T-cell (primary cell): Measurements from ENCODE around the gene SORBS1. TPM values are rescaled to one million over a fixed set of nuclear protein-coding genes. Genes with fewer than 3 reads are reported as not detected.

ENCODE experiments used
- ATAC-seq, 4 experiments: fragments of 200-7000 bp in 3 of 4; fragments of 150-1000 bp in 1 of 4; cut with Tn5 transposase; replicated peaks in 1 of 4; 1 replicate in 3 of 4; 2 replicates in 1 of 4; pipeline ENCODE4 v1.10.0; 2021; ENCODE audit warnings: moderate library complexity in 3 of 4, mild to moderate bottlenecking in 2 of 4, moderate number of reproducible peaks in 1 of 4
- CTCF ChIA-PET, 2 donors: fragments of 300-600 bp; sonication (Branson Sonifier 250); formaldehyde crosslinking; loops; one replicate each; lab custom pipeline; 2022; ENCODE audit warnings: antibody characterized with exemption in 2 of 2; lab: Charles Lee
- POLR2A ChIA-PET, 2 donors: fragments of 300-600 bp; sonication (Branson Sonifier 250); formaldehyde crosslinking; loops; one replicate each; lab custom pipeline; 2022; ENCODE audit warnings: antibody characterized with exemption in 2 of 2; lab: Charles Lee
- DNase-seq, 35 experiments: peaks; one replicate each; pipeline versions ENCODE4 v3.0.0 to v3.0.0-alpha.2; 2013 to 2023
- H3K27ac ChIP-seq: one replicate; pipeline ENCODE4 v1.5.1; 2013; ENCODE audit warnings: low read length
- H3K27me3 ChIP-seq, 2 experiments: replicated peaks in 1 of 2; 1 replicate in 1 of 2; 2 replicates in 1 of 2; pipeline versions ENCODE4 v1.6.1 to v1.7.0; 2013; ENCODE audit warnings: low read length in 1 of 2, mixed read lengths in 1 of 2; ENCODE audit not compliant: control insufficient read depth in 2 of 2, insufficient read depth in 2 of 2; ENCODE audit errors: extremely low read depth in 1 of 2
- H3K36me3 ChIP-seq, 2 donors: 1 replicate in 1 of 2; 2 replicates in 1 of 2; pipeline versions ENCODE4 v1.6.1 to v1.7.0; 2013; ENCODE audit warnings: low read length in 1 of 2; ENCODE audit not compliant: control insufficient read depth in 2 of 2, insufficient read depth in 1 of 2; ENCODE audit errors: extremely low read depth in 1 of 2
- H3K4me1 ChIP-seq, 2 experiments: 1 replicate in 1 of 2; 2 replicates in 1 of 2; pipeline versions ENCODE4 v1.6.1 to v1.7.0; 2013; ENCODE audit warnings: low read length in 2 of 2, mixed read lengths in 1 of 2; ENCODE audit not compliant: insufficient read depth in 2 of 2, control insufficient read depth in 1 of 2; ENCODE audit errors: extremely low read depth in 1 of 2
- H3K4me3 ChIP-seq, 2 donors: 1 replicate in 1 of 2; 2 replicates in 1 of 2; pipeline versions ENCODE4 v1.5.1 to v1.7.0; 2013; ENCODE audit warnings: mild to moderate bottlenecking in 2 of 2, low read length in 1 of 2, moderate library complexity in 1 of 2; ENCODE audit not compliant: control insufficient read depth in 1 of 2; ENCODE audit errors: extremely low read depth in 1 of 2
- H3K9me3 ChIP-seq: 2 replicates; pipeline ENCODE4 v1.7.0; 2013
- H3K27ac Mint-ChIP-seq, 2 donors: one replicate each; pipeline ENCODE4 v1.8.0; 2020 to 2021; ENCODE audit warnings: mild to moderate bottlenecking in 2 of 2, mixed read lengths in 2 of 2
- H3K27me3 Mint-ChIP-seq, 2 donors: one replicate each; pipeline ENCODE4 v1.8.0; 2021 to 2022; ENCODE audit warnings: mixed read lengths in 2 of 2
- H3K36me3 Mint-ChIP-seq: one replicate; pipeline ENCODE4 v1.8.0; 2021; ENCODE audit warnings: mixed read lengths
- H3K4me1 Mint-ChIP-seq, 3 donors: one replicate each; pipeline ENCODE4 v1.8.0; 2020 to 2022; ENCODE audit warnings: mixed read lengths in 3 of 3, mild to moderate bottlenecking in 1 of 3
- H3K4me3 Mint-ChIP-seq, 3 donors: one replicate each; pipeline ENCODE4 v1.8.0; 2020 to 2022; ENCODE audit warnings: mild to moderate bottlenecking in 3 of 3, mixed read lengths in 3 of 3, moderate library complexity in 3 of 3
- H3K9me3 Mint-ChIP-seq, 3 donors: one replicate each; pipeline ENCODE4 v1.8.0; 2020 to 2022; ENCODE audit warnings: mixed read lengths in 3 of 3
- WGBS: methylation state at CpG from one replicate; pipeline ENCODE4 v1.1.5; 2013; ENCODE audit warnings: missing lambda C conversion rate; ENCODE audit not compliant: insufficient coverage; 5-methylcytosine and 5-hydroxymethylcytosine counted together
- total RNA-seq, 35 experiments: library from RNA in 6 of 35; stranded (reverse) in 6 of 35; fragments of 120-200 nt in 1 of 35; gene quantifications; one replicate each; pipeline versions ENCODE4 v1.2.1 to v1.2.4 and lab custom pipeline; 2013 to 2026

Gene SORBS1
- total RNA-seq, 5 donors from 2014 or later (not counting 1 experiment from before 2014, with no cell fraction given): 0.98 to 2.4 (median 1.8) TPM

DNA sequence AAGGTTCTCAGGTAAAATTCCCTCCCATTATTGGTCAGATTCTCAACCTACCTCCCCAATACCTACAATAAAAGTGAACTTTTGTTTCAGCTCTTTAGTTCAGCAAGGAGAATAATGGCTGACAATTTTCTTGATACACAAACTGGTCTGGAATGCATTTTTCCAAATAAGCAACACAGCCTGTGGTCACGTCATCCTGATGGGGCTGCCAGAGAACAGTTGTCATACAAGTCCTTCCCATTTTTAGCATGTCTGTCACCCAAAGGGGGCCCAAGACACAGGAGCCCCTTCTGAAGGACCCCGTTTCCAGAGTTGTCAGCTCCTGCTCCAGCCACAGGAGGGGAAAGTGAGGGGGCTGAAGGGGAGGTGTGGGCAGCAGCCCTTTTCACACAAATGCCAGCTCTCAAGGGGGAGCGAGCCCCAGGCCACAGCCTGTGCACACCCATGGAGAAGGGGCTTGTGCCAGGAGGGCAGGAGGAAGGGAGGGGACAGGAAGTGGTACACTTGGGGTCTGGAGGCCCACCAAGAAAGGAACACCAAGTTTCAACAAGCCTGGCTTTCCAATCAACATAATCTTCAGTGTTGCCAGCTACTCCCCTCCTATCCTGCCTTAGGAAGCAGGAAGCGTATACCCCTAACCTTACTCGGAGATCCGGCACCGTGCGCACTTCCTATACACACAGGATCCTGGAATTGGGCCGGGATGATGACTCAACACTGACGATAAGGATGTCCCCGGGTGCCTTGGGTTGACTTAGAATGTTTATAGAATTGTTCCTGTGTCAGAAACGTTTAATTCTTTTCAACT is 227.0 kb downstream of the SORBS1 start:
- Histone ChIP-seq H3K27ac (no peak overlapping the region), H3K4me1 (no peaks in the 10 kb centered on the region), H3K27me3 (peaks cover 0 to 6% of the 10 kb centered on the region in 2 experiments), H3K9me3 (no peaks in the 10 kb centered on the region), H3K36me3 (no peaks in the 10 kb centered on the region), H3K4me3 (no peak overlapping the region)
- ChIA-PET CTCF (interaction anchor here in 1 of 2 donors (0.7 kb wide), 1 partner anchor 88 kb away, joined by 6 read pairs; no protein-coding TSS in a partner anchor), POLR2A (no interaction called here)
- Mint-ChIP-seq H3K27me3 (peaks cover 2 to 9% of the 10 kb centered on the region in 2 donors), H3K27ac (no peak overlapping the region), H3K9me3 (no peaks in the 10 kb centered on the region), H3K4me3 (no peak overlapping the region), H3K36me3 (no peaks in the 10 kb centered on the region), H3K4me1 (no peaks in the 10 kb centered on the region)
- WGBS: 80% methylated on average over 6 of the region's 12 CpGs
- no peak for ATAC-seq
- no peak for DNase-seq

DNA sequence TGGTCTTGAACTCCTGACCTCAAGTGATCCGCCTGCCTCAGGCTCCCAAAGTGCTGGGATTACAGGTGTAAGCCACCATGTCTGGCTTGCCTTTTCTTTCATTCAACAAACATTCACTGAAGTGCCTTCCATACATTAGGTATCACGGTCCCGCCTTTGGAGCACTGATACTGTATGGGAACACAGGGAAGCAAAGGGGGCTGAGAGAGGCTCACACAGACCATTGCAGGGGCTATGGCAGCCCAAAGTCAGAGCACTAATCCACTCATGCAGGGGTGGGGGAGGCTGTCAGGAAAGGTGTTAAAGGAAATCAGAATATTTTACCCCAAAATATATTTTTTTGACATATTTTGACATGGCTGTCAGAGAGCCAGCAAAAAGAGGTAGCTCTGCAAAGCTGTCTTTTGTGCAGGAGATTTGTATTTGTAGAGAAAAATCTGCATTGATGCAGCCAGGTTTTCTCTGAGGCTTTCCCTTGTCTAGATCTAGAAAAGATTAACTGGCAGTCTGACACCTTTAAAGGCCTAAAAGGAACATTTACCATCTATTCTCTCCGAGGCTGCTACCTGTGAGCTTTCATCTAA is 228.4 kb downstream of the SORBS1 start:
- H3K27me3 ChIP-seq: peaks cover 0 to 6% of the 10 kb centered on the region in 2 experiments
- no peaks in the 10 kb centered on the region for H3K36me3 ChIP-seq
- Mint-ChIP-seq H3K27ac (no peak overlapping the region), H3K9me3 (no peaks in the 10 kb centered on the region), H3K27me3 (peaks cover 2 to 9% of the 10 kb centered on the region in 2 donors), H3K4me3 (no peak overlapping the region), H3K36me3 (no peaks in the 10 kb centered on the region), H3K4me1 (no peaks in the 10 kb centered on the region)
- no peak overlapping the region for H3K27ac ChIP-seq
- no peak for ATAC-seq
- no peaks in the 10 kb centered on the region for H3K4me1 ChIP-seq
- ChIA-PET POLR2A (no interaction called here), CTCF (interaction anchor here in 1 of 2 donors (0.8 kb wide), 1 partner anchor 30 kb away, joined by 3 read pairs; no protein-coding TSS in a partner anchor)
- WGBS: 40% methylated on average over 1 of the region's 4 CpGs
- no peaks in the 10 kb centered on the region for H3K9me3 ChIP-seq
- no peak overlapping the region for H3K4me3 ChIP-seq
- no peak for DNase-seq

DNA sequence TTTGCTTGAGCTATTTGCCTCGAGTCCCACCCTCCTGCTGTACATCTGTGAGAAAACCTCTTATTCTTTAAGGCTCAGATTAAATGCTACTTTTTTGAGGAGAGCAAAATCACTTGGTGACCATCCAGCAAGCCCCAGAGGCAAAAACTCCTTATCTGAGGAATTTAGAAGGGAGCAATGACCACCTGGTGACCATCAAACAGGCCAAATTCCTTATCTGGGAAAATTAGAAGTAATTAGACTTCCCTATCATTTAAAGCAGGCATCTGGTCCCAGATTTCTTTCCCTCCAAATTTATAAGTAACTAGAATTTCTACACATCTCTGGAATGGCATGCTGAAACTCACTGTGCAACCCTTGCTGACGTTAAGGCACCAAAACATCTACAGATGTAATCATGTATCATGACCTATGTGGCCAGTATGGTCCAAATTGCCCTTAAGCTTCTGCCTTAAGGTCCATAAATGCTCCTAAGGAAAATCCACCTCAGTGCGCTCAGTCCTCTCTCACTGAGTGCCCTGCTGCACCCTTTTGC is 229.5 kb downstream of the SORBS1 start:
- no peak overlapping the region for H3K4me3 ChIP-seq
- H3K36me3 ChIP-seq: no peaks in the 10 kb centered on the region
- ChIA-PET POLR2A (no interaction called here), CTCF (no interaction called here)
- Mint-ChIP-seq H3K4me1 (no peaks in the 10 kb centered on the region), H3K4me3 (no peak overlapping the region), H3K27ac (no peak overlapping the region), H3K27me3 (peaks cover 2 to 4% of the 10 kb centered on the region in 2 donors), H3K9me3 (no peaks in the 10 kb centered on the region), H3K36me3 (no peaks in the 10 kb centered on the region)
- no peak for DNase-seq
- no peaks in the 10 kb centered on the region for H3K9me3 ChIP-seq
- 97% methylated on average over 2 of the region's 3 CpGs for WGBS
- ATAC-seq: no peak
- H3K27me3 ChIP-seq: peaks cover 0 to 5% of the 10 kb centered on the region in 2 experiments
- H3K4me1 ChIP-seq: no peaks in the 10 kb centered on the region
- H3K27ac ChIP-seq: no peak overlapping the region

DNA sequence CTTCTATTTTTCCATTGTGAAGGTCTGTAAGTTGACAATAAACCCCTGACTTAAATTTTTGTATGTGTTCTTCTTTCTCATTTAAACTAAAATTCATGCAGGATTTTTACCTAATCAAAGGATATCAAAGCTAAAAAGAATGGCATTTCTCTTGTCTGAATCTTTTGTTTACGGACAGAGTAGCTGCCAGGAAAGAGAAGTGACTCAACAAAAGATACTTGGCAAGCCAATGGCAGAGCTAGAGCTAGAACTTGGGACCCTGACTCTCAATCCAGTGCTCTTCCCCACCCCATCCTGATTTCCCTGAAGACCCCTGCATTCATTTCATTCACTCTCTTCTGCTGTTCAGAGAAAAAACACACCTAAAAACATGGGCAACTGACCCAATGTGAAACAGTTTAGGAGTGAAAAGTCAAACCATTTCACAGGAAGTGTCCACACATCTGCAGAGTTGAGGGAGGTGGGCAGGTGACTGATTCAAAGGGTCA is 230.2 kb downstream of the SORBS1 start:
- no peaks in the 10 kb centered on the region for H3K36me3 Mint-ChIP-seq
- H3K9me3 Mint-ChIP-seq: no peaks in the 10 kb centered on the region
- H3K4me3 ChIP-seq: no peak overlapping the region
- H3K4me1 ChIP-seq: no peaks in the 10 kb centered on the region
- peaks cover 0 to 4% of the 10 kb centered on the region in 2 donors for H3K27me3 Mint-ChIP-seq
- H3K4me3 Mint-ChIP-seq: no peak overlapping the region
- CTCF ChIA-PET: no interaction called here
- 83% methylated on average over 1 of the region's 1 CpG for WGBS
- H3K27ac Mint-ChIP-seq: no peak overlapping the region
- no peak for ATAC-seq
- no peak for DNase-seq
- no peak overlapping the region for H3K27ac ChIP-seq
- H3K4me1 Mint-ChIP-seq: no peaks in the 10 kb centered on the region
- H3K27me3 ChIP-seq: no peaks in the 10 kb centered on the region
- no peaks in the 10 kb centered on the region for H3K9me3 ChIP-seq
- H3K36me3 ChIP-seq: no peaks in the 10 kb centered on the region
- POLR2A ChIA-PET: no interaction called here

DNA sequence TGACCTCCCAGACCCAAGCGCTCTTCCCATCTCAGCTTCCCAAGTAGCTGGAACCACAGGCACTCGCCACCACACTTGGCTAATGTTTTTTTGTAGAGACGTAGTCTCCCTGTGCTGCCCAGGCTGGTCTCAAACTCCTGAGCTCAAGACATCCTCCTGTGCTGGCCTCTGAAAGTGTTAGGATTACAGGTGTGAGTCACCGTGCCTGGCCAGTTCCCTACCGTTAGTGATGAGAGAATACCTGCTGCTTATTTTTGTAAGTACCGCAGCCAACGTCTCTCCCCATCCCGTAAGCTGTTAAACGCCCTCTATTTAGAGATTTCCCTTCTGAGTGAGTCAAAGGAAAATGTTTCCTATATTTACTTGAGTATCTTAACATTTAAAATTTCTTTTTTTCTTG is 231.9 kb downstream of the SORBS1 start:
- H3K36me3 ChIP-seq: no peaks in the 10 kb centered on the region
- no peaks in the 10 kb centered on the region for H3K9me3 ChIP-seq
- DNase-seq (no peak), ATAC-seq (no peak)
- H3K27me3 ChIP-seq: no peaks in the 10 kb centered on the region
- Mint-ChIP-seq H3K4me3 (no peak overlapping the region), H3K36me3 (no peaks in the 10 kb centered on the region), H3K4me1 (no peaks in the 10 kb centered on the region), H3K27me3 (peaks cover 0 to 4% of the 10 kb centered on the region in 2 donors), H3K27ac (no peak overlapping the region), H3K9me3 (no peaks in the 10 kb centered on the region)
- H3K27ac ChIP-seq: no peak overlapping the region
- POLR2A ChIA-PET: no interaction called here
- WGBS: 96% methylated on average over 3 of the region's 9 CpGs
- H3K4me1 ChIP-seq: no peaks in the 10 kb centered on the region
- H3K4me3 ChIP-seq: no peak overlapping the region
- CTCF ChIA-PET: interaction anchor here in 1 of 2 donors (0.7 kb wide), 1 partner anchor 41 kb away, joined by 3 read pairs; no protein-coding TSS in a partner anchor

DNA sequence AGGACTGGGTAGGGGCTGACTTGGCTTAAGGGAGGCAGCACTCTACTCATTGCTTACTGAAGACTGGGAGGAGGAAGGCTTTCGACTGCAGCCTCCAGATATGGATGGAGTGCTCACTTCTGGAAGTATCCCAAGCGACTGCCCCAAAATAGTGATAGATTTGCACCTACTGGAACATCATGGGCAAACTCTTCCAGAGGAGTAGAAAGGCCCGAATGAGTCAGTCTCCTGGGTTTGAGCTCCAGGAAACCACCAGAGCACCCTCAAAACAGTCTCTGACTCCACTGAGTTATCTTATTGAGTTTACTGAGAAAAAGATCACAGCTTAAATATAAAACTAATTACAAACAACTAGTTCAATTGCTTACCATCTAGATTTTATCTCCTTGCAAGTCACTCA is 233.2 kb downstream of the SORBS1 start:
- Histone ChIP-seq H3K27ac (no peak overlapping the region), H3K36me3 (no peaks in the 10 kb centered on the region), H3K27me3 (no peaks in the 10 kb centered on the region), H3K4me1 (no peaks in the 10 kb centered on the region), H3K9me3 (no peaks in the 10 kb centered on the region), H3K4me3 (no peak overlapping the region)
- Mint-ChIP-seq H3K27me3 (peaks cover 0 to 4% of the 10 kb centered on the region in 2 donors), H3K36me3 (no peaks in the 10 kb centered on the region), H3K4me3 (no peak overlapping the region), H3K27ac (no peak overlapping the region), H3K4me1 (no peaks in the 10 kb centered on the region), H3K9me3 (no peaks in the 10 kb centered on the region)
- DNase-seq: no peak
- POLR2A ChIA-PET: no interaction called here
- ATAC-seq: no peak
- CTCF ChIA-PET: no interaction called here
- WGBS: 60% methylated on average over 1 of the region's 3 CpGs
